ENCODE data around the gene RPAIN.
"Not testable (repeated sequence)": the region's sequence is repeated elsewhere in the genome, so short reads cannot be mapped to it uniquely, and the experiment has no call there.

Gene RPAIN

GRCh38 chr17:5430413-5430999, 10.5 kb downstream of the RPAIN start:
- no peak for DNase-seq

DNA sequence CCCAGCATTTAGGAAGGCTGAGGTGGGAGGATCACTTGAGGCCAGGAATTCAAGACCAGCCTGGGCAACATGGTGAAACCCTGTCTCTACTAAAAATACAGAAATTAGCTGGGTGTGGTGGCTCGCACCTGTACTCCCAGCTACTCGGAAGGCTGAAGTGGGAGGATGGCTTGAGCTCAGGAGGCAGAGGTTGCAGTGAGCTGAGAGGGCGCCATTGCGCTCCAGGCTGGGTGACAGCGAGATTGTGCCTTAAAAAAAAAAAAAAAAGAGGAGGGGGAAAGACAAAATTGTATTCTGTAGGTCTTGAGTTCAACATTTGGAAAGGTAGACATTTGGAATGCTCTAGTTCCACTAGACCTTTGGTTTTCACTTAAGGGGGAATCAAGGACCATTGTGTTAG, 11.3 kb downstream of the RPAIN start:
- DNase-seq: not testable (repeated sequence)

DNA sequence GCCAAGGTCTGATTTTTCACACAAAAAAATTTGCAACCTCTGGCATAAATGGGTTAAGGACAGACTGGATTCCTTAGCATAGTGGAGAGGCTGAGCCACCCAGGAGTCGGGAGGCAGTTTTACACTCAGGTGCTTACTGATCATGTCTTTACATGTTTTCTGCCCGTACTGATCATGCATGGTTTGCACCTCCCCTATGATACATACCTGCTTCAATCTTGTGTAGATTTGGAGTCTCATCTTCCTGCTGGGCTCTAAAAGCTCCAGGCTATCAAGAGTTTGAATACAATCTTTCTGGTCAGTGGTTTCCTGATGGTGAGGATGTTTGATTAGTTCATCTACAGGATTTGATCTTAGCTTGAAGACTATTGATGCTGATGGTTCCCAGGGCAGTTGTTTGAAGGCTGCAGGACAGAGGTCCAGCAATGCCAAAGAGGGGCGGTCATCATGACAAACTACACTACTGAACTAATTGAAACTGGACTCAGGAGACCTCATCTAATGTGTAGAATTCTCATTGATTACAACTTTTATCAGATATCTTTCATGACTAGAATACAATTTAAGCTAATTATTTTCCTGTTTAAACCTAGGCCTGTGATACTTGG, 12.1 kb downstream of the RPAIN start:
- no peak for DNase-seq

- no peak for DNase-seq
Observed at GRCh38 chr17:5434984-5435383, 15.0 kb downstream of the RPAIN start.

GRCh38 chr17:5435781-5436315, 15.9 kb downstream of the RPAIN start:
- DNase-seq: not testable (repeated sequence)

- DNase-seq: no peak
Observed at GRCh38 chr17:5437721-5438317, 17.8 kb downstream of the RPAIN start.

DNA sequence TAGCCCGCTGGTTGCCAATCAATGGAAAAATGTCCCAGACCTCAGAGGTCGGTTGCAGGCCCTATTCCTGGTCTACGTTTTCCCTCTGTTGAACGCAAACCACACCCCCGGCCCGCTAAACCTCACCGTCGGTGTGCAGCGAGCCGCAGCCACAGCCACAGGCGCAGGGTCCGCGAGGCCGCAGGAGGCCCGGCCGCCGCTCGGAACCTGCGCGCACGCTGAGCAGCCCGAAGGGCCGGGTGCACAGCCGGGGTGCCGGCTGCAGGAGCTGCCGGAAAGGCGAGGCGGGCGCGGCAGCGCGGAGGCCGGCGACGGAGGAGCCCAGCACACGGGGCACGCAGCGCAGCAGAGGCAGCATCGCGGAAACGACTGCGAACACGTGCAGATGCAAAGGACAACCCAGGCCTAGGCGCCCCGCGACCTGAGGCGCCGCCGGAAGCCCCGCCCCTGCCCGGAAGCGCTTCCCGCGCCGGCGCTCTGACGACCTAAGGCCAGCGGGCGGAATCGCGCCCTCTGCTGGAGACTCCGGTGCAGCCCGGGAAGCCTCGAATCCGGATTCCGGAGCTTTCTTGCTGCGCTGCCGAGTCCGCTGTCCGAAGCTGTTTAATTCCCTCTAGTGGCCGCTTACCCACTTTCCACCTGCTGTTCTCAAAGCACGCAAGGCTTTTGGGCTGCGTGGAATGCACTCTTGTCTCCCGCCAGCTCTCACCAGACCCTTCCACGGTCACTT, 18.9 kb downstream of the RPAIN start, which contains the start of gene C1QBP:
Gene C1QBP (minus strand): TSS at position 440 of the 730 bp plus-strand sequence. CDS start 82 bp downstream, at position 358.
- peak; percentile 97 for DNase-seq

DNA sequence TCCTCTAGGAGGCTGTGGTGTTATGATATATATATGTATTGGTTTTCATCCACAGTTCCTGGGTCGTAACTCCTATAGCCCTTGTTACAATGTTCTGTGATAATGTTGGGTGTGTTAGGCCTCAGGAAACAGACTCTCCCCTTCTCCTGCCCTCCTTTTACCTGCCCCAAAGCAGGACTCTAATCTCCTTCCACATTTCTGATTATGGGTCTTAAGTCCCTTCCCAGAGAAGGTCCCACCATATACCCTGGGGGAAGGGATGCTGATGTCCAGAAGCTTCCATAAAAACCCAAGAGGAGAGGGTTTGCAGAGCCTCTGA, 19.4 kb downstream of the RPAIN start:
- no peak for DNase-seq

DNA sequence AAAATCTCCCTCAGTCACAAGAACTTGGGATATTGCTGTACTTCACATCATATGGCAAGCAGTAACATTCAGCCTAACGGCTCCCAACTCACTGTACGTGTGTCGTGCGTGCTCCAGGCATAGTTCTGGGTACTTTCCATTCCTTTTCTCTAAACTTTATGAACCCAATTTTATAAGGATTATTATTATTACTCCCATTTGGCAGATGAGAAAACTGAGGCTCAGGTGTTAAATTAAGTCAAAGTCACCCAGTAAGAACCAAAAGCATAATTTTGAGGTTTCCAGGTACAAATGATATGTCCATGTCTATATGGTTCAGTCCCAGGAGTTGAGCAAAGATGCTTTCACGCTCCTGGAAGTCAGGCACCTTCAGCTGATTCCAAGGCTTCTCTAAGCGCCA, 23.7 kb downstream of the RPAIN start:
- DNase-seq: no peak

DNA sequence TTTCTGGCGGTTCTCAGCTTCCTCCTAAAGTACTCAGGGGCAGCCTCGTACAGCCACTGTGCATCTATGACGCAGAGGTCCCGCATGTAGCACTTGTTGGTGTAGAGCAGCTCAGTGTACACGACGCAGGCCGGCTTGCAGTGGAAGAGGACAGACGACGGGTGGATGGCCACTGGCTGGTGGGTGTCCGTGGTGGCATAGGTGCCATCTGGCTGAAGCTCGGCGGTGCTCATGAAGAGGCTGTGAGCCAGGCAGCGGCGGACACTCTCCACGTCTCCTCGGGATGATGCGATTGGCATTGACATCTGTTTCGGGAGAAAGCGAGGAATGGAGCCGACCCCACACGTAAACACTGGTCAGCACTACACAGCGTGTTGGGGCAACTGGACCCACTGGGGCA, 24.2 kb downstream of the RPAIN start:
- DNase-seq: no peak

- DNase-seq: no peak
Observed at GRCh38 chr17:5446786-5447185, 26.8 kb downstream of the RPAIN start.

GRCh38 chr17:5464717-5465507, 44.9 kb downstream of the RPAIN start:
- no peak for DNase-seq

DNA sequence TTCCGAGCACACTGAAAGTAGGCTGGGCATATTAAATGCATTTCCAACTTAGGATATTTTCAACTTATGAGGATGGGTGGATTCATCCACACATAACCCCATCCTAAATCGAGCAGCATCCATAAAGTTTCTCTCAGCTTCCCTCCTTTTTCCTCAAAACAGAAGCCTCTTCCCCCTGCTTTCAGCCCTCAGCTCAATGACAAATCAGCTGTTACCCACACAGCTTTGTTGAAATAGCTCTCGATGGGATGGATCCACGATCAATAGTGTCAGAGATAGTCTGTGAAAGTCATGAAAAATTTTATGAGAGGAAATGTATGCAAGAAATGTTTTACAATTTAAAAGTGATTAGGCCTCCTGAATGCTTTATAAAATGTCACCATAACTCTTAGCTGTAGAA, 46.3 kb downstream of the RPAIN start:
- no peak for DNase-seq

GRCh38 chr17:5467416-5467815, 47.4 kb downstream of the RPAIN start:
- DNase-seq: no peak

DNA sequence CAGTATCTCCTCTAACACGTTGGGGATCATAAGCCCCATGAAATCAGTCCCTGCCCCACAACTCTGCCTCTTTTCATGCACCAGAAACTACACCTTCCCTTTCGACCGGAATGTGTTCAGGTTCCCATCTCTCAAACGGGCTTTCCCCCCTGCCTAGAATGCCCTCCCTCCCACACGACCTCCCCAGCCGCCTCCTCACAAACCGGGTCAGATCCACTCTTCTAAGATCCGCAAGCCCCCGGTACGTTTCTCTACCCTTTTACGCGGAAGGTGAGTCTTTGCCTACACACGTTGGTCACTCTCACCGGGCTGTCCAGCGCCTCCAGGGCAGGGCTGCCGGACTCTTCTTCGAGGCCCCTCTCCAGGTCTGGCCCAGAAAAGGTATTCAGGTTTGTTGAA, 48.1 kb downstream of the RPAIN start:
- no peak for DNase-seq

GRCh38 chr17:5472511-5472910, 52.5 kb downstream of the RPAIN start:
- no peak for DNase-seq

DNA sequence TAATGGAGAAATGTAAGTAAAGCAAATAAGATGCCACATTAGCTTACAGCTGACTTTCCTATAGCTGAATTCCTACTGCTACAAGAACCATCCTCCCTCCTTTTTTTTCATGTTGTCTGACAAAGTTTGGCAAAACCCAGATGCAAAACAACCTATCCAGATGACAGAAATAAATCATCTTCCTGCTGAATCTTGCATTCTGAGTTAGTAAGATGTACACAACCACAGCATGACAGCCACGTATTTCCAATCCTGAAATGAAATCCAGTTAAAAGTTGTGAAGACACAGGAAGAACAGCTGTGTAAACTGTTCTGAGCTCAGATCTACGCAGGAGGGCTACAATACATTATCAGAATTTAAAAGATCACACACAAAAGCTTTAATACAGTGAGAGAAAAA, 53.9 kb downstream of the RPAIN start:
- no peak for DNase-seq

DNA sequence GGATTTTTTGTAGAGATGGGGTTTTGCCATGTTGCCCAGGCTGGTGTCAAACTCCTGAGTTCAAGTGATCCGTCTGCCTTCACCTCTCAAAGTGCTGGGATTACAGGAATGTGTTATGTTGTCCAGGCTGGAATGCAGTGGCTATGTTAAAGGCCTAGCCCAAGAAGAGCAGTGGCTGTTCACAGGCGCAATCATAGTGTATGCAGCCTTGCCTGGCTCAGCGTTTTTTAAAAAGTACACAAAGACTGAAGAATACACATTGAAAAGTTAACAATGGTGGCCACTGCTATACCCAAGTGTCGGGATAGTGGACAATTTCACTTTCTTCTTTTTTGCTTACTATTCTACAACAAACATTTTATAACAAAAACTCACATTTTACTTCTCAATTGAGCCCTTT, 59.0 kb downstream of the RPAIN start:
- DNase-seq: no peak

DNA sequence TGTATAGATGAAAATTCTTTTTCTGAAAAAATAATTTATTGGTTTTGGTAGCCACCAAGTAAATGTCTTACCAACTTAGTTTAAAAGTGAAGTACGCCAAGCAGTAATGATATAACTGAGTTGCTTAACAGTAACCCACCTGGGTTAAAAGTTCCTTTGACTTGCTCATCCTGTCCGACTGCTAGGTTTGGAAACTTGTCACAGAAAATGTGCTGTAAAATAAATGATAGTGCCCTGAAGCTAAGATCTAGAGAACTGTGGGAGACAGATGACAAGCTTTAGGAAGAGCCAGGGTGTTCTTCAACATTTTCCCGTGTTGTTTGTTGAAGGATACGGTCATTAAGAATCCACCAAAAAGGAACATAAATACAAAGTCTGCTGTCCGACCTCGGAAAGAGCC, 61.0 kb downstream of the RPAIN start:
- no peak for DNase-seq

- DNase-seq: no peak
Observed at GRCh38 chr17:5481451-5481850, 61.5 kb downstream of the RPAIN start.

Data from islet precursor cell (in vitro differentiated cells).